ENCODE data around the gene FZR1.

DNA sequence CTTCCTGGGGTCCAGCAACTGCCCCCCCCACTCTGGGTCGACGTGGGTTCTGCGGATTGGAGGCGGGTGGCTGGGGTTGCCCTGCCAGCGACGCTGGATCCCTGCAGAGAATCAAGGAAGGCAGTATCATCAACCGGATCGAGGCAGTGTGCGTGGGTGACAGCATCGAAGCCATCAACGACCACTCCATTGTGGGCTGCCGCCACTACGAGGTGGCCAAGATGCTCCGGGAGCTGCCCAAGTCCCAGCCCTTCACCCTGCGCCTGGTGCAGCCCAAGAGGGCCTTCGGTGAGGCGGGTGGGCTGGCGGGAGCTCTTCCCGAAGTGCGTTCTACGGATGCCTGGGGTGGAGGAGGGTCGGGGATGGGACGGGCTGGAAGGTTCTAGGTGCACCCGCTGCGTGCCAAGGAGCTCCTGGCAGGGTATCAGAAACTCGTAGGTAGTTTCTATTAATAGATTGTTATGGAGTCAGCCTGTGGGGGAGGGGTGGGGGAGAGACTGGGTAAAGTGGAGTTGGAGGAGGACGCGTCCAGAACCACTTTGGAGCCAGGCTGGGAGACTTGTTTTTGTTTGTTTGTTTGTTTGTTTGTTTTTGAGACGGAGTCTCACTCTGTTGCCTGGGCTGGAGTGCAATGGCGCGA, 80.7 kb downstream of the FZR1 start:
- TF ChIP-seq RAD21 (conservative IDR thresholded peaks at IDR 0.05 in 1 of 2, IDR thresholded peaks at IDR 0.05 in 1 of 2) (no peak), POLR2A (IDR thresholded peaks at IDR 0.05; ENCODE audit: low read length) (no peak)
- TF ChIP-seq, protein P1, sequence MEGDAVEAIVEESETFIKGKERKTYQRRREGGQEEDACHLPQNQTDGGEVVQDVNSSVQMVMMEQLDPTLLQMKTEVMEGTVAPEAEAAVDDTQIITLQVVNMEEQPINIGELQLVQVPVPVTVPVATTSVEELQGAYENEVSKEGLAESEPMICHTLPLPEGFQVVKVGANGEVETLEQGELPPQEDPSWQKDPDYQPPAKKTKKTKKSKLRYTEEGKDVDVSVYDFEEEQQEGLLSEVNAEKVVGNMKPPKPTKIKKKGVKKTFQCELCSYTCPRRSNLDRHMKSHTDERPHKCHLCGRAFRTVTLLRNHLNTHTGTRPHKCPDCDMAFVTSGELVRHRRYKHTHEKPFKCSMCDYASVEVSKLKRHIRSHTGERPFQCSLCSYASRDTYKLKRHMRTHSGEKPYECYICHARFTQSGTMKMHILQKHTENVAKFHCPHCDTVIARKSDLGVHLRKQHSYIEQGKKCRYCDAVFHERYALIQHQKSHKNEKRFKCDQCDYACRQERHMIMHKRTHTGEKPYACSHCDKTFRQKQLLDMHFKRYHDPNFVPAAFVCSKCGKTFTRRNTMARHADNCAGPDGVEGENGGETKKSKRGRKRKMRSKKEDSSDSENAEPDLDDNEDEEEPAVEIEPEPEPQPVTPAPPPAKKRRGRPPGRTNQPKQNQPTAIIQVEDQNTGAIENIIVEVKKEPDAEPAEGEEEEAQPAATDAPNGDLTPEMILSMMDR (IDR thresholded peaks at IDR 0.05), result no peak

All from A549 (cell line).